Measurements from ENCODE around the gene ADAR.

DNA sequence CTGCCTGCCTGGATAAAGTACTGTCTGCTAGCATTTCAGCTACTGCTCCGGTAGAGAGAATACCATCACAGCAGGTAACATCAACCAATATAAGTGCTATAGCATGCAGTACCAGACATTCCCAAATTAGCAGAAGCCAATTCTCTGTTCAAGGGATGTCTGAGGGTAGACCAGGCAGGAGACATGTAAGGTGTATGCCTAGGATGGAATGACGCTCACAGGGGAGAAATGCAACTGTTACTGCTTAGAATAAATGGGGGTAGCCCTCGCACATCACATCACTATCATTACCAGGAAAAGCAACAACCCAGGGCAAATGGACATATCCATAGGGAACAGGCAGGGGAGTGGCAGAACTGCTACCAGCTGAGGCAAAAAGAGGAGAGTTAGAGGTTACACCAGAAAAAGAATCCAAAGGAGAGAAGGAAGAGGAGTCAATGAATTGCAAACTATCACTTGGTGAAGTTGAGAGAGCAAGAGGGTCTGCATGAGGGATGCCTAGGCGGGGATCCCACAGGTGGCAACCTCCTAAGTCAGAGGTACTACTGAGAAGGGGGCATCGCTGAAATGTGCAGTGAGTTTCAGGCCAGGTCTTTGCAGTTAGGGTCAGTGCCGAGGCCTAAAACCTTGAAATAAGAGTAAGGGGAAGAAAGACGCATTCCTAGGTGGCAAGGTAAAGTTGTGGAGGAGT is 50.6 kb downstream of the ADAR start:
- TF ChIP-seq CTCF (IDR thresholded peaks at IDR 0.05) (no peak), POLR2AphosphoS5 (IDR thresholded peaks at IDR 0.05) (no peak), POLR2A (IDR thresholded peaks at IDR 0.05) (no peak)

Data from stomach (tissue), 4 donors.